K562 (cell line): ENCODE data around the gene NDUFAF8. TPM values are rescaled to one million over a fixed set of nuclear protein-coding genes. Genes with fewer than 3 reads are reported as not detected.
A peak's percentile ranks its signal among the peaks of the same experiment; 100 is the strongest.

Experiments used
- ATAC-seq: fragments of 200-7000 bp; cut with Tn5 transposase; 3 replicates; pipeline ENCODE4 v1.9.1; 2020; ENCODE audit warnings: moderate library complexity
- BruUV-seq: library from RNA; stranded (reverse); fragments of 400-500 nt; replicated peaks from 2 replicates; lab custom pipeline; 2021; lab: Mats Ljungman, UMichigan
- CTCF ChIA-PET: fragments of 300-600 bp; formaldehyde crosslinking; extraction: SDS; loops from one replicate; lab custom pipeline; 2021; ENCODE audit warnings: low intra/inter-chr PET ratio; lab: Yijun Ruan, JAX
- POLR2A ChIA-PET: fragments of 300-600, 350-650 bp; sonication (Branson Sonifier 250); formaldehyde crosslinking; extraction: SDS; loops from one replicate; lab custom pipeline; 2021; ENCODE audit warnings: antibody characterized with exemption, inconsistent platforms; lab: Yijun Ruan, JAX
- DNase-seq, 4 experiments: peaks; one replicate each; pipeline versions ENCODE4 v3.0.0 to v3.0.0-alpha.2; 2011 to 2018; ENCODE audit warnings: low spot score in 3 of 4, mixed read lengths in 3 of 4; ENCODE audit errors: extremely low read depth in 1 of 4
- FAIRE-seq: peaks from 2 replicates; lab custom pipeline; 2011; peaks lifted over from hg19 to GRCh38; lab: Jason Lieb, UNC
- H2AFZ ChIP-seq: 2 replicates; pipeline ENCODE4 v1.6.0; 2011; ENCODE audit warnings: low read depth, low read length, control low read depth, inconsistent platforms
- H3K27ac ChIP-seq: fragments of 200-600 bp; 3 replicates; pipeline ENCODE4 v1.8.0; 2011; ENCODE audit warnings: low read depth, mild to moderate bottlenecking, control low read depth, inconsistent platforms, low read length, moderate library complexity, mixed read lengths; ENCODE audit errors: extremely low read depth
- H3K27me3 ChIP-seq, 2 experiments: fragments of 300-600 bp in 1 of 2; 2 replicates in 1 of 2; 3 replicates in 1 of 2; pipeline versions ENCODE4 v1.6.0 to v1.8.0; 2011; ENCODE audit warnings: inconsistent platforms in 2 of 2, low read length in 2 of 2, mild to moderate bottlenecking in 1 of 2, mixed read lengths in 1 of 2, moderate library complexity in 1 of 2; ENCODE audit not compliant: control insufficient read depth in 2 of 2, insufficient read depth in 2 of 2
- H3K36me3 ChIP-seq: fragments of 300-600 bp; 3 replicates; pipeline ENCODE4 v1.8.0; 2011; ENCODE audit warnings: mild to moderate bottlenecking, low read length, inconsistent platforms; ENCODE audit not compliant: control insufficient read depth, insufficient read depth
- H3K4me1 ChIP-seq, 2 experiments: fragments of 200-600 bp in 1 of 2; replicated peaks in 1 of 2; 2 replicates in 1 of 2; 3 replicates in 1 of 2; pipeline versions ENCODE4 v1.5.1 to v1.8.0; 2011; ENCODE audit warnings: inconsistent platforms in 2 of 2, low read length in 2 of 2, mild to moderate bottlenecking in 1 of 2, mixed read lengths in 1 of 2, moderate library complexity in 1 of 2; ENCODE audit not compliant: control insufficient read depth in 2 of 2, insufficient read depth in 2 of 2
- H3K4me2 ChIP-seq: 2 replicates; pipeline ENCODE4 v1.6.1; 2011; ENCODE audit warnings: low read length, control low read depth, inconsistent platforms, mixed read lengths; ENCODE audit not compliant: insufficient read depth
- H3K4me3 ChIP-seq: fragments of 200-600 bp; sonication (generic), shearing (Covaris generic); 2 replicates; pipeline ENCODE4 v1.5.1; 2016; ENCODE audit warnings: control low read depth, inconsistent platforms
- H3K79me2 ChIP-seq: fragments of 200-600 bp; 3 replicates; pipeline ENCODE4 v1.8.0; 2011; ENCODE audit warnings: low read length, inconsistent platforms; ENCODE audit not compliant: control insufficient read depth, insufficient read depth
- H3K9ac ChIP-seq, 2 experiments: 2 replicates each; pipeline versions ENCODE4 v1.6.0 to v1.6.1; 2011; ENCODE audit warnings: low read depth in 2 of 2, low read length in 2 of 2, control low read depth in 1 of 2, inconsistent platforms in 1 of 2, mild to moderate bottlenecking in 1 of 2, mixed read lengths in 1 of 2; ENCODE audit not compliant: insufficient read depth in 1 of 2
- H3K9me1 ChIP-seq: one replicate; pipeline ENCODE4 v1.6.0; 2011; ENCODE audit warnings: inconsistent platforms, mild to moderate bottlenecking, low read length, moderate library complexity; ENCODE audit not compliant: control insufficient read depth, insufficient read depth
- H3K9me3 ChIP-seq: replicated peaks from 2 replicates; pipeline ENCODE4 v1.5.1; 2011; ENCODE audit warnings: low read depth, low read length, inconsistent platforms; ENCODE audit not compliant: control insufficient read depth, insufficient read depth
- H4K20me1 ChIP-seq: replicated peaks from 2 replicates; pipeline ENCODE4 v1.6.1; 2011; ENCODE audit warnings: low read length, inconsistent platforms, mixed read lengths; ENCODE audit not compliant: control insufficient read depth, insufficient read depth
- CXXC5 ChIP-seq: fragments of 250-450 bp; sonication (Bioruptor Pico); IDR thresholded peaks from 2 replicates; pipeline ENCODE4 v1.8.0; 2022; ENCODE audit warnings: inconsistent platforms, mild to moderate bottlenecking, moderate library complexity
- DIDO1 ChIP-seq: fragments of 450-650 bp; IDR thresholded peaks from 2 replicates; pipeline ENCODE4 v1.6.1; 2016; ENCODE audit warnings: low read depth, missing biosample characterization, missing genetic modification characterization
- ELF1 ChIP-seq: fragments of 200-800 bp; sonication (Bioruptor generic); IDR thresholded peaks from 2 replicates; pipeline ENCODE4 v1.6.1; 2016; ENCODE audit warnings: missing genetic modification characterization, missing compliant biosample characterization
- HCFC1 ChIP-seq: IDR thresholded peaks from 2 replicates; pipeline ENCODE4 v1.6.1; 2012; ENCODE audit warnings: low read depth, low read length, improper control_type of control experiment
- LCOR ChIP-seq: sonication (generic); formaldehyde crosslinking; IDR thresholded peaks from 2 replicates; pipeline ENCODE4 v1.8.0; 2022; ENCODE audit warnings: mild to moderate bottlenecking, missing genetic modification reagents
- POLR2B ChIP-seq: fragments of 450-650 bp; IDR thresholded peaks from 2 replicates; pipeline ENCODE4 v1.6.1; 2018; ENCODE audit warnings: low read depth; ENCODE audit not compliant: partially characterized antibody
- RBFOX2 ChIP-seq: fragments of 200-400 bp; formaldehyde crosslinking; IDR thresholded peaks from 2 replicates; pipeline ENCODE4 v1.6.1; 2017; ENCODE audit warnings: low read depth, mild to moderate bottlenecking, low read length, moderate library complexity
- ZFP1 ChIP-seq: fragments of 450-650 bp; formaldehyde crosslinking; IDR thresholded peaks from 2 replicates; pipeline ENCODE4 v1.4.0; 2020; ENCODE audit warnings: mild to moderate bottlenecking, mixed read lengths
- ZFP30 ChIP-seq: fragments of 250-450 bp; sonication (Bioruptor Pico); IDR thresholded peaks from 2 replicates; pipeline ENCODE4 v1.8.0; 2022; ENCODE audit warnings: moderate library complexity, mild to moderate bottlenecking, inconsistent platforms, borderline replicate concordance
- WGBS: fragments of 100-300 bp; shearing (Covaris generic); methylation state at CpG from one replicate; pipeline ENCODE4 v1.1.6; 2016; ENCODE audit warnings: low coverage, mixed read lengths; ENCODE audit not compliant: insufficient coverage; ENCODE audit errors: missing lambda C conversion rate; 5-methylcytosine and 5-hydroxymethylcytosine counted together
- in situ Hi-C: fragments of 300-500 bp; cut with MboI; formaldehyde crosslinking; loops from 4 replicates; pipeline ENCODE4 v1.15.0; 2018; ENCODE audit warnings: inconsistent platforms, mixed read lengths
- intact Hi-C: fragments of 100-400 bp; cut with micrococcal nuclease; formaldehyde crosslinking; loops from 2 replicates; pipeline ENCODE4 v1.14.2; 2022
- polyA plus RNA-seq, 8 experiments: library from polyadenylated mRNA; depleted of rRNA in 4 of 8; stranded (reverse) in 5 of 8; unstranded in 3 of 8; fragments of >200 nt; fragmentation: Nextera tagmentation in 2 of 8; fragmentation: Illumina TruSeq in 1 of 8; extraction: Ambion mirVana in 2 of 8; extraction: Trizol in 1 of 8; gene quantifications; 2 replicates each; pipeline versions ENCODE4 v1.2.1 to v1.2.3, GENCODE V29; 2011 to 2014; ENCODE audit warnings: inconsistent platforms in 1 of 8, missing spikeins in 1 of 8
- total RNA-seq, 7 experiments: library from RNA; depleted of rRNA in 6 of 7; stranded (reverse); fragments of >200 nt in 6 of 7; fragmentation: Illumina TruSeq in 2 of 7; extraction: Trizol in 2 of 7; gene quantifications; 2 replicates each; pipeline versions ENCODE4 v1.2.1 to v1.2.3, GENCODE V29; 2011 to 2021; ENCODE audit warnings: low replicate concordance in 1 of 7
- TF ChIP-seq, protein P1 (sequence below): sonication (generic); formaldehyde crosslinking; IDR thresholded peaks from 2 replicates; pipeline ENCODE4 v1.8.0; 2022; ENCODE audit warnings: mild to moderate bottlenecking, missing genetic modification reagents

The NDUFAF8 gene
- total and polyA plus RNA-seq, 9 of the 15 experiments (the other 6 are each of a cell fraction or from before 2014, with no cell fraction given), result 13.5 to 144 (median 90.0) TPM

DNA sequence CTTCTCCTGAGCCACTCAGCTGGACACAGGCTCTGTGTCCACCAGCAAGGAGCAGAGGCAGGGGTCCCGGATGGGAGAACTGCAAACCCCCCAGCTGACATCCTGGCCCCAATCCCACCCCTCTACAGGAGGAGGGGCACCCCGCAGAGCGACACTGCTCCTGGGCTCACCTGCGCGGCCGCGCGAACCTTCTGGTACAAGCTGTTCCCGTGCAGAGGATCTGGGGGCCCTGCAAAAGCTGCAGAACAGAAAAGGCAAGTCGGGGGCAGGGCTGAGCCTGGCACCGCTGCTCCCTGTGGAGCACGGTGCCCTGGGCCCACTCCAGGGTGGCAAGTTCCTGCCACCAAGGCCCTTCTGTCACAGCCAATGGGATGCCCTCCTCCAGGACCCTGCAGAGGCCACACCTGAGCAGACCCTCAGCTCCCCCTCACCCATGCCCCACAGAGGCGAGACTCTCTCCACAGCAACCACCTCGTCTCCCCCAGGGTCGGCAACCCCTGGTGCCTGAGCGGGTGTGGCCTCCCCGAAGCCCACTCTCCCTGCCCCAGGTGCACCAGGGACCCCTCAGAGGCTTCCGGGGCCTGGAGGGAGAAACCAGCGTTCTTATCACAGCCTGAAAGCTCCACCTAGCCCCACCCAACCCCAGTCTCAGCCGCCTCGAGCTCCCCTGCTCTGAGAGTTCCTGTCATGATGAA lies 5.2 kb upstream of the NDUFAF8 start:
- no peaks in the 10 kb centered on the region for H3K27me3 ChIP-seq
- H3K9me1 ChIP-seq, result peaks cover 9% of the 10 kb centered on the region
- H3K4me3 ChIP-seq, result no peak overlapping the region
- intact Hi-C loops (loop anchor here (10.0 kb wide), 1 partner anchor 219 kb away; no protein-coding TSS in a partner anchor), in situ Hi-C loops (loop anchor here (25.0 kb wide), 1 partner anchor 97 kb away; no protein-coding TSS in a partner anchor)
- peaks cover 29% of the 10 kb centered on the region; the same call in 2 of the 3 replicates for H3K36me3 ChIP-seq
- TF ChIP-seq DIDO1 (tag), result no peak
- H3K79me2 ChIP-seq, result peaks cover 9% of the 10 kb centered on the region; the same call in 2 of the 3 replicates
- H3K4me1 ChIP-seq, result peaks cover 24 to 86% of the 10 kb centered on the region in 2 experiments
- no peak for ATAC-seq
- H3K27ac ChIP-seq, result no peak overlapping the region
- no peak for FAIRE-seq
- H3K9ac ChIP-seq, result peak overlapping the region in 1 of 2 experiments; percentile 76; a peak in 2 of 4 replicates
- ChIA-PET POLR2A (interaction anchor here (1.2 kb wide), 1 partner anchor 120 kb away, joined by 5 read pairs; no protein-coding TSS in a partner anchor), CTCF (no interaction called here)
- no peak overlapping the region for H3K4me2 ChIP-seq
- WGBS, result 45% methylated on average over 15 of the region's 21 CpGs
- H4K20me1 ChIP-seq, result peaks cover 32% of the 10 kb centered on the region
- H2AFZ ChIP-seq, result no peak overlapping the region
- DNase-seq, result no peak
- H3K9me3 ChIP-seq, result no peaks in the 10 kb centered on the region
- BruUV-seq, result no TSS peak

DNA sequence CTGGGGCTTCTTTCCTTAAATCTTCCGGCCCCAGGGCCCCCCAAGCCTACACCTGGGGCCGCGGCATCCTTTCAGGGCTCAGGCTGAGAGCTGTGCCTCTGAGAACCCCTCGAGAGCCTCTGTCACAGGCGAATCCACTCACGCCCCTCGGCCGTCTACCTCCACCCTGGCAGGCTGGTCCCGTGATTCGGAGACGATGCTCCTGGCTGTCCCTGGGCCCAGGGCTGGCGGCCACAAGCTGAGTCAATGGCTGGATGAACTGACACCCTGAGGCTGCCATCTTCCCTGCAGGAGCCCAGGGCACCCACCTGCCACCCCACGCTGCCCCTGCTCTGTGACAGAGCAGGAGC lies 4.6 kb upstream of the NDUFAF8 start:
- CTCF ChIA-PET, result no interaction called here
- no TSS peak for BruUV-seq
- POLR2A ChIA-PET, result interaction anchor here (0.6 to 1.2 kb wide), 2 partner anchors 120 to 212 kb away, joined by 3 to 5 read pairs; no protein-coding TSS in a partner anchor
- Histone ChIP-seq H3K4me3 (no peak overlapping the region), H3K4me1 (peaks cover 24 to 88% of the 10 kb centered on the region in 2 experiments), H3K9me1 (peaks cover 9% of the 10 kb centered on the region), H3K4me2 (no peak overlapping the region), H3K27me3 (no peaks in the 10 kb centered on the region), H2AFZ (no peak overlapping the region), H3K27ac (no peak overlapping the region), H3K9ac (peak overlapping the region in 1 of 2 experiments; percentile 76; a peak in 2 of 4 replicates), H4K20me1 (peaks cover 32% of the 10 kb centered on the region), H3K36me3 (peaks cover 28% of the 10 kb centered on the region; the same call in 2 of the 3 replicates), H3K79me2 (peaks cover 13% of the 10 kb centered on the region), H3K9me3 (no peaks in the 10 kb centered on the region)
- WGBS, result 22% methylated on average over 12 of the region's 13 CpGs
- intact Hi-C loops (loop anchor here (10.0 kb wide), 1 partner anchor 220 kb away; no protein-coding TSS in a partner anchor), in situ Hi-C loops (loop anchor here (25.0 kb wide), 1 partner anchor 97 kb away; no protein-coding TSS in a partner anchor)
- DNase-seq (no peak), ATAC-seq (no peak), FAIRE-seq (no peak)
- TF ChIP-seq ZFP1 (no peak), ELF1 (tag) (no peak), CXXC5 (CRISPR knock-in tag) (no peak), LCOR (CRISPR knock-in tag) (no peak), POLR2B (no peak), HCFC1 (no peak), ZFP30 (CRISPR knock-in tag) (no peak), RBFOX2 (0 out of 2 replicates have a peak, but pooled peaks have one; percentile 8)
- TF ChIP-seq, protein P1, sequence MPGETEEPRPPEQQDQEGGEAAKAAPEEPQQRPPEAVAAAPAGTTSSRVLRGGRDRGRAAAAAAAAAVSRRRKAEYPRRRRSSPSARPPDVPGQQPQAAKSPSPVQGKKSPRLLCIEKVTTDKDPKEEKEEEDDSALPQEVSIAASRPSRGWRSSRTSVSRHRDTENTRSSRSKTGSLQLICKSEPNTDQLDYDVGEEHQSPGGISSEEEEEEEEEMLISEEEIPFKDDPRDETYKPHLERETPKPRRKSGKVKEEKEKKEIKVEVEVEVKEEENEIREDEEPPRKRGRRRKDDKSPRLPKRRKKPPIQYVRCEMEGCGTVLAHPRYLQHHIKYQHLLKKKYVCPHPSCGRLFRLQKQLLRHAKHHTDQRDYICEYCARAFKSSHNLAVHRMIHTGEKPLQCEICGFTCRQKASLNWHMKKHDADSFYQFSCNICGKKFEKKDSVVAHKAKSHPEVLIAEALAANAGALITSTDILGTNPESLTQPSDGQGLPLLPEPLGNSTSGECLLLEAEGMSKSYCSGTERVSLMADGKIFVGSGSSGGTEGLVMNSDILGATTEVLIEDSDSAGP (CRISPR knock-in tag), result no peak
